Activated T-helper 1 cell treated with anti-CD3 and anti-CD28 coated beads, Interleukin-12 subunit alpha, Interleukin-12 subunit beta, Interleukin-2, Interleukin-4 antibody, amounts not matched to agents 30 ng/mL and 10 ng/mL and 1 ng/mL, durations not matched to agents 14 hours and 24 hours and 36 hours (primary cell): ENCODE results near the gene CRYGN. TPM values are rescaled to one million over a fixed set of nuclear protein-coding genes. Genes with fewer than 3 reads are reported as not detected.

Experiments used
- DNase-seq: peaks from one replicate; pipeline ENCODE4 v3.0.0; 2021; ENCODE audit warnings: low spot score
- H3K27ac Mint-ChIP-seq: one replicate; pipeline ENCODE4 v1.8.0; 2021; ENCODE audit warnings: mild to moderate bottlenecking, mixed read lengths
- H3K27me3 Mint-ChIP-seq: one replicate; pipeline ENCODE4 v1.8.0; 2022; ENCODE audit warnings: mild to moderate bottlenecking, moderate library complexity, mixed read lengths; ENCODE audit not compliant: insufficient read depth
- H3K36me3 Mint-ChIP-seq: one replicate; pipeline ENCODE4 v1.8.0; 2021; ENCODE audit warnings: low read depth, mixed read lengths
- H3K4me1 Mint-ChIP-seq: one replicate; pipeline ENCODE4 v1.8.0; 2021; ENCODE audit warnings: low read depth, mixed read lengths
- H3K4me3 Mint-ChIP-seq: one replicate; pipeline ENCODE4 v1.8.0; 2021; ENCODE audit warnings: mild to moderate bottlenecking, moderate library complexity, mixed read lengths
- H3K9me3 Mint-ChIP-seq: one replicate; pipeline ENCODE4 v1.8.0; 2021; ENCODE audit warnings: mixed read lengths
- intact Hi-C: fragments of 100-400 bp; cut with micrococcal nuclease; formaldehyde crosslinking; loops from one replicate; pipeline ENCODE4 v1.15.1; 2024
- total RNA-seq: library from RNA; stranded (reverse); gene quantifications from 2 replicates; pipeline ENCODE4 v1.2.3, GENCODE V29; 2022

CRYGN gene
- total RNA-seq, 1 donor from 2014 or later = not detected

- Mint-ChIP-seq H3K27ac (no peak overlapping the region), H3K9me3 (no peaks in the 10 kb centered on the region), H3K4me3 (no peak overlapping the region), H3K36me3 (no peaks in the 10 kb centered on the region), H3K4me1 (peaks cover 24% of the 10 kb centered on the region), H3K27me3 (peaks cover 6% of the 10 kb centered on the region)
- DNase-seq = no peak
- intact Hi-C loops = loop anchor here (2.0 kb wide), 1 partner anchor 17 kb away; no protein-coding TSS in a partner anchor
These were observed 8.1 kb downstream of the CRYGN start for GRCh38 chr7:151431768-151432311.

GRCh38 chr7:151431281-151431767 is 8.6 kb downstream of the CRYGN start:
- peaks cover 3% of the 10 kb centered on the region for H3K27me3 Mint-ChIP-seq
- intact Hi-C loops = no loop called here
- no peak overlapping the region for H3K27ac Mint-ChIP-seq
- H3K9me3 Mint-ChIP-seq = no peaks in the 10 kb centered on the region
- no peaks in the 10 kb centered on the region for H3K36me3 Mint-ChIP-seq
- H3K4me1 Mint-ChIP-seq = peaks cover 24% of the 10 kb centered on the region
- no peak overlapping the region for H3K4me3 Mint-ChIP-seq
- DNase-seq = no peak

- H3K4me1 Mint-ChIP-seq = peaks cover 24% of the 10 kb centered on the region
- DNase-seq = no peak
- no peaks in the 10 kb centered on the region for H3K36me3 Mint-ChIP-seq
- intact Hi-C loops = no loop called here
- no peak overlapping the region for H3K27ac Mint-ChIP-seq
- H3K9me3 Mint-ChIP-seq = no peaks in the 10 kb centered on the region
- no peak overlapping the region for H3K4me3 Mint-ChIP-seq
- peaks cover 3% of the 10 kb centered on the region for H3K27me3 Mint-ChIP-seq
These were observed 9.3 kb downstream of the CRYGN start for GRCh38 chr7:151430391-151431205.

DNA sequence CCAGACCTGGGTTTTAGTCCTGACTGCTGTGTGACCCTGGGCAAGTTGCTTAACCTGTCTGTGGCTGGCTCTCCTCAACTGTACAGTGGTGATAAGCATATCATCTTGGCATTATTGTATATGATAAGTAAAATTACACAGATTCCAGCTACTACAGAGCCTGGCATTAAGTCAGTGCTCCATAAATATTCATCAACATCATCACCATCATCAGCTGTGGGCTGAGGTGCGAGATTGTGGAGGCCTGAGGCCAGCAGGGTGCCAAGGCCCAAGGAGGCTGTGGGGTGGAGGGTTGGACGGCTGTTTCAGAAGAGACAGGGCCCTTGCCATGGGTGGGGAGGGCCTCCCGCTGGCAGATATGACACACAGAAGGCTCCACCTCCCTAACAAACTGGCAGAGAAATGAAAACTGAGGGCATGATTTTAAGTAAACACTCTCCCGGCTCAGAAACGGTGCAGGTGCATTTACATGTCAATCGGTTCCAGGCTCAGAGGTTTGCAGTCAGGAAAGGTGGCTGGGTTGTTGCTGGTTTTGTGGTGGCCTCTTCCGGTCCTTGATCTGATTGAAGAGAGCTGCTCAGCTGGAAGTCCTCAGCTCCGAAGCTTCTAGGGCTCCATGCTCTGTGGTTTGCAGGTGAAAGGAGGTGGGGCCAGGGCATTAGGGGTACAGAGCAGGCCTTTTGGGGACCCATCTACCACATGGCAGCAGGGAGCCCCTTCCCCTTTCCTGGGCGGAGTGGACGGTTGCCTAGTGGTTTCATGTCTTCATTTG is 10.2 kb downstream of the CRYGN start:
- Mint-ChIP-seq H3K27ac (peak overlapping the region; percentile 50), H3K4me1 (peaks cover 24% of the 10 kb centered on the region), H3K9me3 (no peaks in the 10 kb centered on the region), H3K27me3 (peaks cover 3% of the 10 kb centered on the region), H3K4me3 (peak overlapping the region; percentile 66), H3K36me3 (no peaks in the 10 kb centered on the region)
- DNase-seq = peak; percentile 60
- intact Hi-C loops = loop anchor here (1.0 kb wide), 1 partner anchor 61 kb away; no protein-coding TSS in a partner anchor

GRCh38 chr7:151429237-151429559 is 10.7 kb downstream of the CRYGN start:
- Mint-ChIP-seq H3K27ac (no peak overlapping the region), H3K4me1 (peaks cover 24% of the 10 kb centered on the region), H3K36me3 (no peaks in the 10 kb centered on the region), H3K9me3 (no peaks in the 10 kb centered on the region), H3K27me3 (peaks cover 3% of the 10 kb centered on the region), H3K4me3 (no peak overlapping the region)
- no peak for DNase-seq
- intact Hi-C loops = loop anchor here (1.0 kb wide), 1 partner anchor 61 kb away; no protein-coding TSS in a partner anchor

- Mint-ChIP-seq H3K27me3 (peaks cover 6% of the 10 kb centered on the region), H3K4me1 (peaks cover 24% of the 10 kb centered on the region), H3K9me3 (no peaks in the 10 kb centered on the region), H3K4me3 (no peak overlapping the region), H3K36me3 (no peaks in the 10 kb centered on the region), H3K27ac (no peak overlapping the region)
- intact Hi-C loops = loop anchor here (1.0 kb wide), 1 partner anchor 60 kb away; no protein-coding TSS in a partner anchor
- DNase-seq = no peak
These were observed 11.3 kb downstream of the CRYGN start for GRCh38 chr7:151428378-151429236.

- Mint-ChIP-seq H3K4me3 (no peak overlapping the region), H3K27me3 (peaks cover 11% of the 10 kb centered on the region), H3K4me1 (peaks cover 18% of the 10 kb centered on the region), H3K9me3 (no peaks in the 10 kb centered on the region), H3K36me3 (no peaks in the 10 kb centered on the region), H3K27ac (no peak overlapping the region)
- DNase-seq = no peak
- intact Hi-C loops = no loop called here
These were observed 12.1 kb downstream of the CRYGN start for GRCh38 chr7:151427705-151428377.

DNA sequence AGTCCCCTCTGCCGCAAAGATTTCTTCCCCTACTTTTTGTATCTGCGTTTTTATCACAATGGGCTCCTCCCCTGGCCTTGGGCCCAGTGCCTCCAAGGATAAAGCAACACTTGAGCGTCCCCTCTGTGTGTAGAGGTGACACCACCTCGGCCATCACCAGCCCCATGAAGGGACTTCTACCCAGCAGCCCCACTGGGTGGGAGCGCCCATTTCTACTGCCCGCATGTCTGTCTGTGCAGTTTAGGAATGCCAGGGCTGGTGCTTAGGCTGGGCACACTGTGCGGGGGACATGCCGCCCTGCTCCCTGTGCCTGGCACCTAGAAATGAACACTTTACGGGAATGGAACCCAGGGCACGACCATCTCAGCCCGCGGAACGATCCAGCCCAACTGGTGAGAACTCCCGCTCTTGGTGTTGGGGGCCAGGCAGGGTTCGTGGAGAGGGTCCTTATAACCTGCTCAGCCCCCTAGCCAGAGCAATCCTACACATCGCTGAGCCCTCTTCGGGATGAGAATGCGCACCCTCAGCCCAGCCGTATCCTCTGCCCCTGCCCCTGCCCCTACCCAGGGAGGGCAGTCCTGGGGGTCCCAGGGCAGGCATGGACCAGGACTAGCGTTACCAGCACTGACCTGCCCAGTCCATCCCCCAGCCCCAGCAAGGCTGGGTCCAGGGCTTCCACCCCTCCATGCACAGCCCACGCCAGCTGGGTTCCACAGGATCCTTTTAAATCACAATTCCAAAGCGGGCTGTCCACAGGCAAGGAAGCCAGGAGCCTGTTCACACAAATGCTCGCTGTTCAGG is 12.8 kb downstream of the CRYGN start:
- no peak overlapping the region for H3K27ac Mint-ChIP-seq
- no peak for DNase-seq
- intact Hi-C loops = no loop called here
- H3K27me3 Mint-ChIP-seq = peaks cover 12% of the 10 kb centered on the region
- no peaks in the 10 kb centered on the region for H3K9me3 Mint-ChIP-seq
- H3K36me3 Mint-ChIP-seq = no peaks in the 10 kb centered on the region
- H3K4me1 Mint-ChIP-seq = peaks cover 15% of the 10 kb centered on the region
- no peak overlapping the region for H3K4me3 Mint-ChIP-seq

- Mint-ChIP-seq H3K36me3 (no peaks in the 10 kb centered on the region), H3K27ac (no peak overlapping the region), H3K9me3 (no peaks in the 10 kb centered on the region), H3K4me3 (no peak overlapping the region), H3K27me3 (peaks cover 16% of the 10 kb centered on the region), H3K4me1 (peaks cover 15% of the 10 kb centered on the region)
- DNase-seq = no peak
- intact Hi-C loops = no loop called here
These were observed 13.5 kb downstream of the CRYGN start for GRCh38 chr7:151426441-151426903.

DNA sequence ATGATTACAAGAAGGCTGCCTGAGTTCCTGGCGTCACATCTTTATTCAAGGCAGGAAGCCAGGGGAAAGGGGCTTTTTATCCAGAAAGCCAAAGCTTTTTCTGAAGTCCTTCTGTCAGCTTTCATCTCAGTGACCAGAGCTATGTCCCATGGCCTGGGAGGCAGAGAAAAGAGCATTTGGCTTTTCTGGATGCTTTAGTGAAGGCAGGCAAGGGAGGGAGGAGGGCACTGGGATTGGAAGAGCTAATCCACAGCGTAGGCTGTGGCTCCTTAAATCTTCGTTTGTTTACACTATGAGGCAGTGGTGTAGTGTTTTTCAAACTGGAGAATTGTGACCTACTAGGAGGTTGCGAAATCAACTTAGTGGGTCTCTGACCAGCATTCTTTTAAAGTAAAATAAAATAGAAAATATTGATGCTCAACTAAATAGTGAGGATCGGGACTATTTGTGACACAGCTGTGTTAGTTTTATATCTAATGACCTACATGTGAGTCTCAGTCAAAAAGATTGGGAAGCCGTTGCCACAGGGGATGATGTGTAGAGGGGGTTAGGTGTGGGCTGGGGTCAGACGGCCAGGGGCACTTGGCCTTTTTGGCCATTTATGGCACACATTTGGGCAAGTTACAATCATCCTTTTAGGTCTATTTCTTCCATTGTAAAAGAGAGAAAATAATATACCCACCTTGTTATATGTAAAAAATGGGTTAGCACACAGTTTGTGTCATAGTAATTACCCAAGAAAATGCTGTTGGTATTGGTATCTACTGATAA is 14.1 kb downstream of the CRYGN start:
- intact Hi-C loops = no loop called here

GRCh38 chr7:151424799-151425198 is 15.1 kb downstream of the CRYGN start:
- DNase-seq = no peak
- no peak overlapping the region for H3K27ac Mint-ChIP-seq
- H3K4me1 Mint-ChIP-seq = peaks cover 8% of the 10 kb centered on the region
- intact Hi-C loops = no loop called here
- H3K4me3 Mint-ChIP-seq = no peak overlapping the region
- no peaks in the 10 kb centered on the region for H3K36me3 Mint-ChIP-seq
- H3K9me3 Mint-ChIP-seq = peaks cover 3% of the 10 kb centered on the region
- peaks cover 17% of the 10 kb centered on the region for H3K27me3 Mint-ChIP-seq

More for the DNA sequence above, 14.1 kb downstream of the CRYGN start:
- Mint-ChIP-seq H3K36me3 (no peaks in the 10 kb centered on the region), H3K27ac (no peak overlapping the region), H3K27me3 (peaks cover 17% of the 10 kb centered on the region), H3K4me1 (peaks cover 15% of the 10 kb centered on the region), H3K4me3 (no peak overlapping the region), H3K9me3 (no peaks in the 10 kb centered on the region)
- no peak for DNase-seq
